ENCODE data around the gene ZNF593OS.
A peak's percentile ranks its signal among the peaks of the same experiment; 100 is the strongest.

Gene ZNF593OS

GRCh38 chr1:26130695-26131094, 40.9 kb downstream of the ZNF593OS start:
- no peak overlapping the region for H4K8ac ChIP-seq (ENCODE audit: low read depth, low read length)
- no CpG with 5 or more reads among the region's 1 CpG for WGBS (ENCODE audit: extremely low coverage, insufficient coverage, insufficient read length)
- no peak overlapping the region for H3K14ac ChIP-seq (ENCODE audit: low read length)
- no peaks in the 10 kb centered on the region for H3K27me3 ChIP-seq (ENCODE audit: insufficient read depth, low read length)
- no peaks in the 10 kb centered on the region for H3K9me3 ChIP-seq (ENCODE audit: insufficient read depth, low read depth, low read length)
- no peak overlapping the region for H4K12ac ChIP-seq (ENCODE audit: low read depth, low read length)
- no peaks in the 10 kb centered on the region for H3K79me2 ChIP-seq (ENCODE audit: control insufficient read depth, insufficient read depth, low read length, poor library complexity)
- no peak overlapping the region for H3K4me2 ChIP-seq (ENCODE audit: low read length)
- H3K23ac ChIP-seq (ENCODE audit: low read length) = no peak overlapping the region
- DNase-seq = no peak
- no peak overlapping the region for H3K18ac ChIP-seq (ENCODE audit: low read length)
- H3K9ac ChIP-seq (ENCODE audit: low read length) = no peak overlapping the region
- no peak overlapping the region for H2AFZ ChIP-seq (ENCODE audit: insufficient read depth, low read length, poor library complexity)
- no peak overlapping the region for H2AK5ac ChIP-seq (ENCODE audit: low read length)
- no peak overlapping the region for H2BK12ac ChIP-seq (ENCODE audit: low read length)
- H3K79me1 ChIP-seq (ENCODE audit: low read length) = no peaks in the 10 kb centered on the region
- no peaks in the 10 kb centered on the region for H3K36me3 ChIP-seq (ENCODE audit: control insufficient read depth in 1 of 2, insufficient read depth in 2 of 2, low read length in 2 of 2)
- no peak overlapping the region for H3K4me3 ChIP-seq (ENCODE audit: low read depth, low read length)
- no peak overlapping the region for H2BK120ac ChIP-seq (ENCODE audit: insufficient read depth, low read length, poor library complexity)
- H3K4ac ChIP-seq (ENCODE audit: low read depth, low read length) = no peak overlapping the region
- H3K4me1 ChIP-seq (ENCODE audit: control insufficient read depth in 1 of 2, insufficient read depth in 2 of 2, low read length in 2 of 2) = no peaks in the 10 kb centered on the region
- H4K91ac ChIP-seq (ENCODE audit: low read depth, low read length) = no peak overlapping the region
- H3K27ac ChIP-seq (ENCODE audit: low read depth, low read length) = no peak overlapping the region
- no peak overlapping the region for H2BK5ac ChIP-seq (ENCODE audit: low read depth, low read length, poor library complexity)

GRCh38 chr1:26129778-26130177, 41.9 kb downstream of the ZNF593OS start:
- H2AFZ ChIP-seq (ENCODE audit: insufficient read depth, low read length, poor library complexity) = no peak overlapping the region
- no peak overlapping the region for H3K14ac ChIP-seq (ENCODE audit: low read length)
- no peak overlapping the region for H3K18ac ChIP-seq (ENCODE audit: low read length)
- no peaks in the 10 kb centered on the region for H3K79me2 ChIP-seq (ENCODE audit: control insufficient read depth, insufficient read depth, low read length, poor library complexity)
- no peak for DNase-seq
- H3K4ac ChIP-seq (ENCODE audit: low read depth, low read length) = no peak overlapping the region
- no peak overlapping the region for H2AK5ac ChIP-seq (ENCODE audit: low read length)
- H3K79me1 ChIP-seq (ENCODE audit: low read length) = no peaks in the 10 kb centered on the region
- no peak overlapping the region for H4K91ac ChIP-seq (ENCODE audit: low read depth, low read length)
- H3K9me3 ChIP-seq (ENCODE audit: insufficient read depth, low read depth, low read length) = no peaks in the 10 kb centered on the region
- no peaks in the 10 kb centered on the region for H3K36me3 ChIP-seq (ENCODE audit: control insufficient read depth in 1 of 2, insufficient read depth in 2 of 2, low read length in 2 of 2)
- H3K9ac ChIP-seq (ENCODE audit: low read length) = no peak overlapping the region
- no peak overlapping the region for H2BK5ac ChIP-seq (ENCODE audit: low read depth, low read length, poor library complexity)
- H3K4me3 ChIP-seq (ENCODE audit: low read depth, low read length) = no peak overlapping the region
- no peak overlapping the region for H3K27ac ChIP-seq (ENCODE audit: low read depth, low read length)
- H2BK120ac ChIP-seq (ENCODE audit: insufficient read depth, low read length, poor library complexity) = no peak overlapping the region
- no peaks in the 10 kb centered on the region for H3K4me1 ChIP-seq (ENCODE audit: control insufficient read depth in 1 of 2, insufficient read depth in 2 of 2, low read length in 2 of 2)
- no peak overlapping the region for H3K4me2 ChIP-seq (ENCODE audit: low read length)
- no peak overlapping the region for H2BK12ac ChIP-seq (ENCODE audit: low read length)
- no peak overlapping the region for H3K23ac ChIP-seq (ENCODE audit: low read length)
- no peaks in the 10 kb centered on the region for H3K27me3 ChIP-seq (ENCODE audit: insufficient read depth, low read length)
- H4K8ac ChIP-seq (ENCODE audit: low read depth, low read length) = no peak overlapping the region
- no CpG with 5 or more reads among the region's 4 CpGs for WGBS (ENCODE audit: extremely low coverage, insufficient coverage, insufficient read length)
- no peak overlapping the region for H4K12ac ChIP-seq (ENCODE audit: low read depth, low read length)

- Histone ChIP-seq H3K23ac (ENCODE audit: low read length) (no peak overlapping the region), H3K4me1 (ENCODE audit: control insufficient read depth in 1 of 2, insufficient read depth in 2 of 2, low read length in 2 of 2) (no peaks in the 10 kb centered on the region), H3K79me1 (ENCODE audit: low read length) (no peaks in the 10 kb centered on the region), H3K14ac (ENCODE audit: low read length) (no peak overlapping the region), H3K27ac (ENCODE audit: low read depth, low read length) (no peak overlapping the region), H3K9me3 (ENCODE audit: insufficient read depth, low read depth, low read length) (no peaks in the 10 kb centered on the region), H3K4me3 (ENCODE audit: low read depth, low read length) (no peak overlapping the region), H2AK5ac (ENCODE audit: low read length) (no peak overlapping the region), H2AFZ (ENCODE audit: insufficient read depth, low read length, poor library complexity) (no peak overlapping the region), H3K4ac (ENCODE audit: low read depth, low read length) (no peak overlapping the region), H4K91ac (ENCODE audit: low read depth, low read length) (no peak overlapping the region), H3K36me3 (ENCODE audit: control insufficient read depth in 1 of 2, insufficient read depth in 2 of 2, low read length in 2 of 2) (no peaks in the 10 kb centered on the region), H2BK5ac (ENCODE audit: low read depth, low read length, poor library complexity) (no peak overlapping the region), H3K18ac (ENCODE audit: low read length) (no peak overlapping the region), H2BK12ac (ENCODE audit: low read length) (no peak overlapping the region), H3K79me2 (ENCODE audit: control insufficient read depth, insufficient read depth, low read length, poor library complexity) (no peaks in the 10 kb centered on the region), H4K8ac (ENCODE audit: low read depth, low read length) (no peak overlapping the region), H3K27me3 (ENCODE audit: insufficient read depth, low read length) (no peaks in the 10 kb centered on the region), H3K9ac (ENCODE audit: low read length) (no peak overlapping the region), H3K4me2 (ENCODE audit: low read length) (no peak overlapping the region), H4K12ac (ENCODE audit: low read depth, low read length) (no peak overlapping the region), H2BK120ac (ENCODE audit: insufficient read depth, low read length, poor library complexity) (no peak overlapping the region)
- no CpG with 5 or more reads among the region's 13 CpGs for WGBS (ENCODE audit: extremely low coverage, insufficient coverage, insufficient read length)
- peak; percentile 64 to 80 for DNase-seq
Measured at GRCh38 chr1:26127235-26128163, 44.1 kb downstream of the ZNF593OS start.

- Histone ChIP-seq H2AFZ (ENCODE audit: insufficient read depth, low read length, poor library complexity) (no peak overlapping the region), H3K79me1 (ENCODE audit: low read length) (no peaks in the 10 kb centered on the region), H2BK12ac (ENCODE audit: low read length) (no peak overlapping the region), H3K27ac (ENCODE audit: low read depth, low read length) (no peak overlapping the region), H3K4me2 (ENCODE audit: low read length) (no peak overlapping the region), H3K4me1 (ENCODE audit: control insufficient read depth in 1 of 2, insufficient read depth in 2 of 2, low read length in 2 of 2) (peaks cover 0 to 5% of the 10 kb centered on the region in 2 experiments), H2AK5ac (ENCODE audit: low read length) (no peak overlapping the region), H3K23ac (ENCODE audit: low read length) (no peak overlapping the region), H2BK5ac (ENCODE audit: low read depth, low read length, poor library complexity) (no peak overlapping the region), H4K12ac (ENCODE audit: low read depth, low read length) (no peak overlapping the region), H3K4ac (ENCODE audit: low read depth, low read length) (no peak overlapping the region), H3K18ac (ENCODE audit: low read length) (no peak overlapping the region), H4K91ac (ENCODE audit: low read depth, low read length) (no peak overlapping the region), H3K9me3 (ENCODE audit: insufficient read depth, low read depth, low read length) (no peaks in the 10 kb centered on the region), H3K4me3 (ENCODE audit: low read depth, low read length) (no peak overlapping the region), H3K36me3 (ENCODE audit: control insufficient read depth in 1 of 2, insufficient read depth in 2 of 2, low read length in 2 of 2) (no peaks in the 10 kb centered on the region), H3K79me2 (ENCODE audit: control insufficient read depth, insufficient read depth, low read length, poor library complexity) (no peaks in the 10 kb centered on the region), H2BK120ac (ENCODE audit: insufficient read depth, low read length, poor library complexity) (no peak overlapping the region), H4K8ac (ENCODE audit: low read depth, low read length) (no peak overlapping the region), H3K27me3 (ENCODE audit: insufficient read depth, low read length) (no peaks in the 10 kb centered on the region), H3K14ac (ENCODE audit: low read length) (no peak overlapping the region), H3K9ac (ENCODE audit: low read length) (no peak overlapping the region)
- DNase-seq = peak; percentile 75 to 94
- no CpG with 5 or more reads among the region's 9 CpGs for WGBS (ENCODE audit: extremely low coverage, insufficient coverage, insufficient read length)
Measured at GRCh38 chr1:26126321-26127084, 45.1 kb downstream of the ZNF593OS start.

Measured in trophoblast cell (in vitro differentiated cells and primary cell).